HG03439 (cell line): ENCODE measurements around the gene TUBB2B.

Source experiments
- ATAC-seq: cut with Tn5 transposase; IDR thresholded peaks from one replicate; pipeline ENCODE4 v1.9.1; 2021; ENCODE audit warnings: mild to moderate bottlenecking, moderate library complexity; ENCODE audit not compliant: unreplicated experiment

TUBB2B gene

DNA sequence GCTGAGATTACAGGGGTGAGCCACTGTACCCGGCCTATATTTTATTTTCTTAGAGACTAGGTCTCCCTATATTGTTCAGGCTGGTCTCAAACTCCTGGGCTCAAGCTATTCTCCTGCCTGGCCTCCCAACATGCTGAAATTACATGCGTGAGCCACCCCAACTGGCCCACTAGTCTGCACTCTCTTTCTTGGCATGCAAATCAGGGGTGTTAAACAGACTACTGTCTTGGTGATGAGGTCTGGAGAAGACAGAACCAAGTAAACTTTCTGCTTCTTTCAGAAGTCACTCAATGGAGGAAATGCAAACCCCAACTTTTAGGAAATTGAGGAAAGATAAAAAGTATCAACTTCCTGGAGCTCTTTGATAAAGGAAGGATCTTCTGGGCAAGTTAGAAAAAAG, 8.0 kb upstream of the TUBB2B start:
- ATAC-seq = no peak

DNA sequence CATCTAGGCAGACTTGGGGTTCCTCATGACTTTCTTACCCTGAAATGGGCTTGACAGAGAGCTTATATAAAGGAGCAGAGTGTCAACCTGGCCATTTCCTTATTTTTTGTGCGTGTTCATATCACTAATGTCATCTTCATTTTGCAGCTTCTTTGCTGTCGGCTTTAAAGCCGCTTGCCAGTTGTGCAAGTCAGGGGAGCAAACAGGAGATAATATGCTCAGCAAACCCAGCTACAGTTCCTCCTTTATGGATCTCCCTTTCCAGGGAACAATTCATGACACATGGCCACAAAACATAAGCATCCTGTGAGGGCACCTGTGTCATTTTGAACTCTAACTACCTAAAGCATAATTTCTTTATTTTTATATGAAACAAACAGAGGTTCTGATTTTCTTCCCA, 6.5 kb upstream of the TUBB2B start:
- ATAC-seq = no peak

DNA sequence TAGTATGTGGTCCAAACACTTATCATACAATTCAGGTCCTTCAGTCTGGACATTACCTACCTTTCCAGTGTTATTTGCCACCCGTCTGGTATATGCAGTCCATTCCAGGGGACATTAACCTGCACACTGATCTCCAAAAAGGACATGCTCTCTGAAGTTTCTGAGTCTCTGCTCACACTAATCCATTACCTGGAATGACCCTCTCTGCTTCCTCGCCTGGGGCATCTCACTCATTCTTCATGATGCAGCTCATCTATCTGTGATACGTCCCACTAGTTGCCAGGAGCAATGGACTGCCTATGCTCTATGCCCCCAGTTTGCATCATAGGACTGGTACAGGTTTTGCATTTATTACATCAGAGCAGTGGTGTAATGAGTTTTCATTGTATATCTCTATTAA, 5.9 kb upstream of the TUBB2B start:
- ATAC-seq = no peak

DNA sequence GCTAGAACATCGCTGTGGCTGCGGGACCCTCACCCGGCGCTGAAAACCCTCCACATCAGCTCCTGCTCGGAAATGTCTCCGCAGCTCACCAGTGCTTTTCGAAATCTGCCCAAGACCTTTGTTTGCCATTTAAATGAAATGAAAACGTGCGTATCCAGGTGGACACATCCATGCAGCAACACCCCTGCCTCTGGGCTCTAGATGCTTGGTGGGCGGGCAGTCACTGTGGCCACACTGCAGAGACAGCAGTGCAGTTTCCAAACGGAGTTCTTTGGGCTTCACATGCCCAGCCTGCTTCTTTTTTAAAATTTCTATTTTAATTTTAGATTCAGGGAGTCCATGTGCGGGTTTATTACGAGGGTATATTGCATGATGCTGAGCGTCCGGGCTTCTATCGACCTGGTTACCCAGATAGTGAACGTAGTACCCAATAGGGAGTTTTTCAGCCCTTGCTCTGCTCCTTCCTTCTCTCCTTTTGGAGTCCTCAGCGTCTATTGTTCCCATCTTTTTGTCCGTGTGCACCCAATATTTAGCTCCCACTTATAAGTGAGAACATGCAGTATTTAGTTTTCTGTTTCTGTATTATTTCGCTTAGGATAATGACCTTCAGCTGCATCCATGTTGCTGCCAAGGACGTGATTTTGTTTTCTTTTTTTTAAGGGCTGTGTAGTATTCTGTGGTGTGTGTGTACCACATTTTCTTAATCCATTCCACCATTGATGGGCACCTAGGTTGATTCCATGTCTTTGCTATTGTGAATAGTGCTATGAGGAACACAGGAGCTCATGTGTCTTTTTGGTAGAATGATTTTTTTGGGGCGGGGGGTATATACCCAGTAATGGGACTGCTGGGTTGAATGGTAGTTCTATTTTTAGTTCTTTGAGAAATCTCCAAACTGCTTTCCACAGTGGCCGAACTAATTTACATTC, 4.8 kb upstream of the TUBB2B start:
- ATAC-seq = no peak

- no peak for ATAC-seq
These were observed 4.0 kb upstream of the TUBB2B start for GRCh38 chr6:3231247-3232016.

DNA sequence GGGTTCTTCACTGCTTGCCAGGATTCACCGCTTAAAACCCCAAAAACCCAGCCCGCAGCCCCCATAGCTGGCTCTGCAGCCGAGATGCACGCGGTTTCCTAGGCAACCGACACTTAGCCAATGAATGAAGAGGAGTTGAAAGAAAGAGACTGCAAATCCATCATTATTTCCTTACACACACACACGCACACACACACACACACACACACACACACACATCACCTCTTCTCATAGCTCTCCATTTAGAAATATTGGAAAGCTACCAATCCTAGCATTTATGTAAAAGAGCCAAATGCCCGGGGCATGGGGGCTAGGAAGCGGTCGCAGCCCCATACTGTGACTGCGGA, 3.4 kb upstream of the TUBB2B start:
- ATAC-seq = no peak

GRCh38 chr6:3230256-3230882, 2.9 kb upstream of the TUBB2B start:
- ATAC-seq = no peak

DNA sequence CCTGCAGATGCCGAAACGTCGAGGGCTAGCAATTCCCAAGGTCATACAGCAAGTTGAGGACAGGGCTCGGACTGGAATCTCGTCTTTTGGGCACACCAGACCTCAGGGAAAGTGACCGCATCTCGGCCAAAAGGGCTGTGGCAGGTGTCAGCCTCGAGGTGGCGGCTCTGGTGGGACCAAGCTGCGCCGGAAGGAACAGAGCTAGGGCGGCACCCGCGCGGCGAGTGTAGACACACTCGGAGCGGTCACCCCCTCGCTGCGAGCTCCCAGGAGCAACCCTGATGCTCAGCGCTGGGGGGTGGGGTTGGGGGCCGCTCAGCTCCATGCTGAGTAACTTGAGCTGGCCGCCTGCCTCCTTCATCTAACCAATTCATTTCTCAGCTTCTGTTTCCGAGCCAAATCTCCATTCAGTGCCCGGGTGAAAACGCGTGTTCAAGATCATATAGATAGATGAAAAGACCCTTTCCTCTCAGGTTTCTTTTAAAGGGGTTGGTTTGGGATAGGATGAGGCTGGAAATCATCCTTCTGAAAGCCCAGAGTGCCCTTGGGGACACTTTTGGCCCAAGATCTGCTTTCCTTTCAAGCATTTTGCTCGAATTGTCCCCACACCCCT, 2.2 kb upstream of the TUBB2B start:
- no peak for ATAC-seq

GRCh38 chr6:3228771-3229565, 1.5 kb upstream of the TUBB2B start:
- ATAC-seq = no peak

- no peak for ATAC-seq
These were observed 706 bp upstream of the TUBB2B start for GRCh38 chr6:3228046-3228671.

DNA sequence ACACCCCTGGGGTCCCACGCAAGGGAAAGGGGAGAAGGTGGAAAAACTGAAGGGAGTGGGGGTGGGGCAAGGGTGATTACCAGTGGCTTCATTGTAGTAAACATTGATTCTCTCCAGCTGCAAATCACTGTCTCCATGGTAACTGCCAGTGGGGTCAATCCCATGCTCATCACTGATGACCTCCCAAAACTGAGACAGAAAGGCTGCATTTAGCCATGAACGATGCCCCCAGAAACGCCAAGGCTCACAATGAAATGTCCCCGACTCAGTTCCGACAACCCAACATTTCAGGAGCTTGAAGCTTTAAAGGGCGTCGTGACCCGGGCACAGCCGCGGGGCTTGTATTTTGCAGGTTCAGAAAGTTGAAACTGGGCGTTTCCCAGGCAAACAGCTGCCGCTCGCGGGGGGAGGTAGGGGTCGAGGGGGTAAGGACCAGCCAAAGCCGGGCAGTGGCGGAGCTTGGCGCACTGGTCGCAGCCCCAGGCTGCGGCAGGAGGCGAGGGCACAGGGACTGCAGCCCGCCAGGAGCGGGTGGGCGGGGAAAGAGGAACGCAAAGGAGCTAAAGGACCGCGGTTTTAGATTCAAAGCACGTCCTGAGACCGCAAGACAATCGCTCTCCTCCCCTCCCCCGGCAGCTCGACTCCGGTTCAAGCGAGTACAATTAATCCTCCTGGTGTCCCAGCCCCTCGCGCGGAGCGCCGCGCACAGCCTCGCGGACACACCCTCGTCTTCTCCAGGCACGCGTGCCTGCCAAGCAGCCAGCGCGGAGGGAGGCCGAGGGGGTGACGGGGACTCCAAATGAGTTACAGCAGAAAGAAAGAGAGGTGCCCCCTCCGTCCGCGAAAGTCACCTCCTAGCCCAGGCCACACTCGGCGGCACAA, 731 bp downstream of the TUBB2B start:
- ATAC-seq = no peak

DNA sequence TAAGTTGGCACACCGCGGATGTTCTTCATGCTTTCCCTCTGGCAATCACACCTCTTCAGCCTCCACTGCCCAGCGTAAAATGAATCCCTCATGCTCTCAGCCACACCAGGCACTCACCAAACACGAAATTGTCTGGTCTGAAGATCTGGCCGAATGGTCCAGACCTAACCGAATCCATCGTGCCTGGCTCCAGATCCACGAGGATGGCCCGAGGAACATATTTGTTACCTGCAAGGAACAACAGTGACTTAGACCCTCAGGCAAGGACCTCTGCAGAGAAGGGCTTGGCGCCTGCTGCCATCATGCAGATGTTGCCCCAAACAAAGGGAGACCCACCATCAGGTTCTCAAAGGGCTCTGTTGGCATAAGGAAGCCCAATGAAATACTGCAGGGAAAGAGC, 1.4 kb downstream of the TUBB2B start:
- no peak for ATAC-seq

GRCh38 chr6:3222506-3223038, 4.9 kb downstream of the TUBB2B start:
- ATAC-seq = no peak

GRCh38 chr6:3221578-3221977, 5.9 kb downstream of the TUBB2B start:
- ATAC-seq = no peak

DNA sequence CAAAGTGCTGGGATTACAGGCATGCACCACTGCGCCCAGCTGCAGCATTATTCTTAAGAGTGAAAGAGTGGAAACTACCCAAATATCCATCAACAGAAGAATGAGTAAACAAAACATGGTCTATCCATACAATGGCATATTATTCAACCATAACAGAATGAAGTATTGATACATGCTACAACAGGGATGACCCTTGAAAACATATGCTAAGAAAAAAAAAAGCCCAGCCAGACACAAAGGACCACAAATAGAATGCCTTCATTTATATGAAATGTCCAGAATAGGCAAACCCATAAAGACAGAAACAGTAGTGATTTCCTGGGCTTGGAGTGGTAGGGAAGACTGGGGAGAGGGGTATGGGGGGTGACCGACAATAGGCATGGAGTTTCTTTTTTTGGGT, 7.1 kb downstream of the TUBB2B start:
- no peak for ATAC-seq

GRCh38 chr6:3218266-3218665, 9.2 kb downstream of the TUBB2B start:
- no peak for ATAC-seq

DNA sequence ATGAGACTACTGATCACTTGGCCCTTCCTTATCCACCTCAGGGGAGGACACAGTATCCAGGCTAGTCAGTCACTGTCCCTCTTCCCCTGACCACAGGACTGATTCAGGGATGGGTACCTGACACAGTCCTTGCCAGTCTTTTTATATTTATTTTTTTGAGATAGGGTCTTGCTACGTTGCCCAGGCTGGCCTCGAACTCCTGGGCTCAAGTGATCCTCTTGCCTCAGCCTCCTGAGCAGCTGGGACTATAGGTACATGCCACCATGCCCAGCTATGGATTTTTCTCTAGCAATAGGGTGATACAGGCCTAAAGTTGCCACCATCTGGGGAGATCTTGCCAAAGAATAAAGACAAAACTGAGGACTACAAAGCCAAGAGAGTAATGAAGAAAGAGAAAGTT, 10.2 kb downstream of the TUBB2B start:
- no peak for ATAC-seq

- ATAC-seq = no peak
These were observed 12.6 kb downstream of the TUBB2B start for GRCh38 chr6:3214898-3215297.

DNA sequence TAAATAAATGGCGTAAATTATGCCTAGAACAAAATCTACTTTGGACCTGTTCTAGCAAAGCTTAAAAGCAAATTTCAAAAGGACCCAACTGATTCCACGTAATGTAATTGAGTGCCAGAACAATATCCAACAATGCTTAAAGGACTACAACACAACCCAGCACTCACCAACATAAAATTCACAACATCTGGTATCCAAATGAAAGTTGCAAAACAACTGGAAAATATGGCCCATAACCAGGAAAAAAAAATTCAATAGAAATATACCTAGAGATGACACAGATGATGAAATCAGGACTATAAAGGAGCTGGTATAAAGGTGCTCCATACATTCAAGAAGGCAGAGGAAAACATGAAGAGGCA, 14.1 kb downstream of the TUBB2B start:
- no peak for ATAC-seq
